Thymus (tissue), 11 donors: ENCODE results near the gene C1QL1. TPM values are rescaled to one million over a fixed set of nuclear protein-coding genes. Genes with fewer than 3 reads are reported as not detected.

Experiments used
- DNase-seq, 9 donors: peaks; one replicate each; pipeline ENCODE4 v3.0.0-alpha.2; 2013; ENCODE audit warnings: low spot score in 9 of 9, low read depth in 6 of 9, missing footprints in 1 of 9
- H3K27ac ChIP-seq, 2 donors: one replicate each; pipeline ENCODE4 v1.5.1; 2013; ENCODE audit warnings: control low read depth in 1 of 2, low read depth in 1 of 2, low read length in 1 of 2, mild to moderate bottlenecking in 1 of 2, moderate library complexity in 1 of 2
- H3K27me3 ChIP-seq, 2 donors: one replicate each; pipeline ENCODE4 v1.5.1; 2013; ENCODE audit warnings: low read length in 1 of 2; ENCODE audit not compliant: control insufficient read depth in 2 of 2, insufficient read depth in 1 of 2
- H3K36me3 ChIP-seq, 2 donors: one replicate each; pipeline ENCODE4 v1.5.1; 2013; ENCODE audit warnings: low read length in 1 of 2, mild to moderate bottlenecking in 1 of 2, moderate library complexity in 1 of 2; ENCODE audit not compliant: control insufficient read depth in 2 of 2, insufficient read depth in 2 of 2
- H3K4me1 ChIP-seq, 2 donors: one replicate each; pipeline ENCODE4 v1.5.1; 2013; ENCODE audit warnings: low read length in 2 of 2; ENCODE audit not compliant: control insufficient read depth in 2 of 2, insufficient read depth in 2 of 2
- H3K4me3 ChIP-seq, 2 donors: one replicate each; pipeline ENCODE4 v1.5.1; 2013; ENCODE audit warnings: low read length in 2 of 2, control low read depth in 1 of 2, mild to moderate bottlenecking in 1 of 2
- H3K9me3 ChIP-seq, 2 donors: one replicate each; pipeline ENCODE4 v1.5.1; 2013; ENCODE audit warnings: low read length in 1 of 2, mild to moderate bottlenecking in 1 of 2; ENCODE audit not compliant: control insufficient read depth in 2 of 2, insufficient read depth in 1 of 2
- WGBS: extraction: QIAGEN DNeasy Blood & Tissue Kit; methylation state at CpG from one replicate; pipeline ENCODE4 v1.1.7; 2013; 5-methylcytosine and 5-hydroxymethylcytosine counted together
- polyA plus RNA-seq: library from polyadenylated mRNA; stranded (reverse); fragments of 200-250 nt; gene quantifications from one replicate; pipeline ENCODE4 v1.2.3, GENCODE V29; 2013
- total RNA-seq: library from RNA; stranded (reverse); fragments of 120-200 nt; gene quantifications from one replicate; pipeline ENCODE4 v1.2.4, GENCODE V29; 2013
- donor health status: healthy.

Gene C1QL1
- total and polyA plus RNA-seq, 2 donors: 0.09 to 0.23 TPM

- 95% methylated on average over 4 of the region's 4 CpGs for WGBS
- H3K4me3 ChIP-seq: no peak overlapping the region
- DNase-seq: no peak
- no peak overlapping the region for H3K27ac ChIP-seq
- peaks cover 0 to 5% of the 10 kb centered on the region in 2 donors for H3K9me3 ChIP-seq
- H3K36me3 ChIP-seq: peaks cover 10 to 60% of the 10 kb centered on the region in 2 donors
- H3K4me1 ChIP-seq: peaks cover 0 to 13% of the 10 kb centered on the region in 2 donors
- no peaks in the 10 kb centered on the region for H3K27me3 ChIP-seq
Observed at GRCh38 chr17:44940317-44940716, 27.8 kb downstream of the C1QL1 start.

GRCh38 chr17:44935116-44935515 lies 33.0 kb downstream of the C1QL1 start:
- Histone ChIP-seq H3K4me1 (no peaks in the 10 kb centered on the region), H3K27me3 (no peaks in the 10 kb centered on the region), H3K4me3 (no peak overlapping the region), H3K27ac (no peak overlapping the region), H3K36me3 (peaks cover 56 to 76% of the 10 kb centered on the region in 2 donors), H3K9me3 (peaks cover 0 to 5% of the 10 kb centered on the region in 2 donors)
- DNase-seq: no peak
- 96% methylated on average over 9 of the region's 9 CpGs for WGBS

- H3K4me3 ChIP-seq: no peak overlapping the region
- DNase-seq: no peak
- peaks cover 56 to 78% of the 10 kb centered on the region in 2 donors for H3K36me3 ChIP-seq
Observed at GRCh38 chr17:44934745-44935105, 33.4 kb downstream of the C1QL1 start.

GRCh38 chr17:44933824-44934744 lies 34.0 kb downstream of the C1QL1 start:
- no peak overlapping the region for H3K27ac ChIP-seq

More at GRCh38 chr17:44934745-44935105, 33.4 kb downstream of the C1QL1 start:
- Histone ChIP-seq H3K27me3 (no peaks in the 10 kb centered on the region), H3K9me3 (peaks cover 0 to 5% of the 10 kb centered on the region in 2 donors), H3K4me1 (no peaks in the 10 kb centered on the region), H3K27ac (no peak overlapping the region)
- WGBS: 99% methylated on average over 10 of the region's 10 CpGs

GRCh38 chr17:44932787-44933097 lies 35.4 kb downstream of the C1QL1 start:
- Histone ChIP-seq H3K4me3 (no peak overlapping the region), H3K9me3 (no peaks in the 10 kb centered on the region), H3K4me1 (no peaks in the 10 kb centered on the region), H3K27ac (no peak overlapping the region), H3K36me3 (peaks cover 72 to 89% of the 10 kb centered on the region in 2 donors), H3K27me3 (no peaks in the 10 kb centered on the region)
- WGBS: 100% methylated on average over 6 of the region's 6 CpGs
- DNase-seq: no peak

More at GRCh38 chr17:44933824-44934744, 34.0 kb downstream of the C1QL1 start:
- DNase-seq: no peak
- 98% methylated on average over 34 of the region's 34 CpGs for WGBS
- Histone ChIP-seq H3K4me3 (no peak overlapping the region), H3K9me3 (peaks cover 0 to 5% of the 10 kb centered on the region in 2 donors), H3K36me3 (peaks cover 59 to 84% of the 10 kb centered on the region in 2 donors), H3K27me3 (no peaks in the 10 kb centered on the region), H3K4me1 (no peaks in the 10 kb centered on the region)

GRCh38 chr17:44932096-44932786 lies 35.9 kb downstream of the C1QL1 start:
- Histone ChIP-seq H3K4me3 (no peak overlapping the region), H3K27me3 (no peaks in the 10 kb centered on the region), H3K27ac (no peak overlapping the region), H3K9me3 (no peaks in the 10 kb centered on the region), H3K4me1 (no peaks in the 10 kb centered on the region), H3K36me3 (peaks cover 77 to 94% of the 10 kb centered on the region in 2 donors)
- no peak for DNase-seq
- 91% methylated on average over 8 of the region's 8 CpGs for WGBS

- Histone ChIP-seq H3K27me3 (no peaks in the 10 kb centered on the region), H3K9me3 (no peaks in the 10 kb centered on the region), H3K27ac (no peak overlapping the region), H3K4me1 (no peaks in the 10 kb centered on the region), H3K4me3 (no peak overlapping the region), H3K36me3 (peaks cover 86 to 98% of the 10 kb centered on the region in 2 donors)
- DNase-seq: no peak
- 98% methylated on average over 5 of the region's 5 CpGs for WGBS
Observed at GRCh38 chr17:44931376-44931775, 36.7 kb downstream of the C1QL1 start.

- Histone ChIP-seq H3K4me3 (no peak overlapping the region), H3K27ac (no peak overlapping the region), H3K27me3 (no peaks in the 10 kb centered on the region), H3K36me3 (peaks cover 87 to 98% of the 10 kb centered on the region in 2 donors), H3K9me3 (no peaks in the 10 kb centered on the region), H3K4me1 (no peaks in the 10 kb centered on the region)
- 98% methylated on average over 6 of the region's 6 CpGs for WGBS
- DNase-seq: no peak
Observed at GRCh38 chr17:44930667-44931066, 37.4 kb downstream of the C1QL1 start.
